ENCODE data around the gene SARS2.

Gene SARS2

DNA sequence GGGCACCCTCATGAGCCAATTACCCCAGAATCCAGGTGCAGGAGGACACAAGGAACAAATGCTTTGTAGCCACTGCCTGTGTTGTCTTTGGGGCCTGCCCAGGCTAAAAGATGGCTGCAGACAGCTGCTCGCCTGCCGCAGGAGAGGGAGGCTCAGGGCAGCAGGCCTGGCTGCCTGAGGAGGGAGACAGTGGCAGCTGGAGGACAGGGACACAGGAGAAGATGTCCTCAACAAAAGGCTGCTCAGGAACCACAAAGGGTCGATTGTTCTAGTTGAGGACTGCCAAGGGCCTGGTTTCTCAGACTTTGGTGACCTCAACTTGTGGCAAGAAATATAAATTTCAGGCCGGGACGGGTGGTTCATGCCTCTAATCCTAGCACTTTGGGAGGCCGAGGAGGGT lies 38.8 kb downstream of the SARS2 start:
- Histone ChIP-seq H3K4me2 (ENCODE audit: low read depth, low read length, poor library complexity, severe bottlenecking) (no peak overlapping the region), H3K9ac (ENCODE audit: low read length) (no peak overlapping the region), H3K79me2 (ENCODE audit: insufficient read depth, low read length) (no peaks in the 10 kb centered on the region), H3K27ac (ENCODE audit: low read depth, low read length) (no peak overlapping the region), H3K4me3 (ENCODE audit: insufficient read depth, low read length, poor library complexity, severe bottlenecking) (no peak overlapping the region), H3K9me3 (ENCODE audit: insufficient read depth, low read length) (no peaks in the 10 kb centered on the region), H4K20me1 (ENCODE audit: low read depth, low read length) (no peaks in the 10 kb centered on the region), H2AFZ (ENCODE audit: low read depth, low read length, severe bottlenecking) (no peak overlapping the region), H3F3A (ENCODE audit: insufficient read depth) (no peaks in the 10 kb centered on the region), H3K9me2 (replicated peaks; ENCODE audit: insufficient read depth, low read length) (no peaks in the 10 kb centered on the region), H3K36me3 (ENCODE audit: low read length) (no peaks in the 10 kb centered on the region), H3K27me3 (ENCODE audit: low read length) (no peaks in the 10 kb centered on the region)
- no peak for TF ChIP-seq EZH2phosphoT487 (conservative IDR thresholded peaks at IDR 0.05; ENCODE audit: low read length)
- TF ChIP-seq, protein P1, sequence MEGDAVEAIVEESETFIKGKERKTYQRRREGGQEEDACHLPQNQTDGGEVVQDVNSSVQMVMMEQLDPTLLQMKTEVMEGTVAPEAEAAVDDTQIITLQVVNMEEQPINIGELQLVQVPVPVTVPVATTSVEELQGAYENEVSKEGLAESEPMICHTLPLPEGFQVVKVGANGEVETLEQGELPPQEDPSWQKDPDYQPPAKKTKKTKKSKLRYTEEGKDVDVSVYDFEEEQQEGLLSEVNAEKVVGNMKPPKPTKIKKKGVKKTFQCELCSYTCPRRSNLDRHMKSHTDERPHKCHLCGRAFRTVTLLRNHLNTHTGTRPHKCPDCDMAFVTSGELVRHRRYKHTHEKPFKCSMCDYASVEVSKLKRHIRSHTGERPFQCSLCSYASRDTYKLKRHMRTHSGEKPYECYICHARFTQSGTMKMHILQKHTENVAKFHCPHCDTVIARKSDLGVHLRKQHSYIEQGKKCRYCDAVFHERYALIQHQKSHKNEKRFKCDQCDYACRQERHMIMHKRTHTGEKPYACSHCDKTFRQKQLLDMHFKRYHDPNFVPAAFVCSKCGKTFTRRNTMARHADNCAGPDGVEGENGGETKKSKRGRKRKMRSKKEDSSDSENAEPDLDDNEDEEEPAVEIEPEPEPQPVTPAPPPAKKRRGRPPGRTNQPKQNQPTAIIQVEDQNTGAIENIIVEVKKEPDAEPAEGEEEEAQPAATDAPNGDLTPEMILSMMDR (IDR thresholded peaks at IDR 0.05; ENCODE audit: insufficient read depth, low read length, poor library complexity, severe bottlenecking) = no peak

DNA sequence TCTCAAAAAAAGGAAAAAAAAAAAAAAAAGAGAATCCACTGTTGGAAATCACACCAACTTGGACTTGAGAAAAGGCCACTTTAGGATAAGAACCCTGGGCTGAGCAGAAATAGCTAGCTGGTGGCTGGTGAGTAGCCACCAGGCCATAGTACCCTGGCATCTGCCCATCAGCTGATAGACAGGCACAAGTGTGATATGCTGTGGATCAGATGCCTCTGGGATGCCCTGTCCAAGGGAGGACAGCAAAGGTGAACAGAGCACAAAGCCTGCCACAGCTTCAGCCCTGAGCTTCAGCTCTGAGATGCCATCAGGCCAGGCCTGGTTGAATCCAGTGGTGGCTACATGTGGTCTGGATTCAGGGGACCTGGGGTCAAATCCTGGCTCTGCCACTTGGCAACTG lies 39.9 kb downstream of the SARS2 start:
- no peak overlapping the region for H2AFZ ChIP-seq (ENCODE audit: low read depth, low read length, severe bottlenecking)
- H3K4me3 ChIP-seq (ENCODE audit: insufficient read depth, low read length, poor library complexity, severe bottlenecking) = no peak overlapping the region
- no peaks in the 10 kb centered on the region for H3F3A ChIP-seq (ENCODE audit: insufficient read depth)
- H3K4me2 ChIP-seq (ENCODE audit: low read depth, low read length, poor library complexity, severe bottlenecking) = no peak overlapping the region
- H3K9me2 ChIP-seq (replicated peaks; ENCODE audit: insufficient read depth, low read length) = no peaks in the 10 kb centered on the region
- H3K27ac ChIP-seq (ENCODE audit: low read depth, low read length) = no peak overlapping the region
- H3K9me3 ChIP-seq (ENCODE audit: insufficient read depth, low read length) = no peaks in the 10 kb centered on the region
- no peak overlapping the region for H3K9ac ChIP-seq (ENCODE audit: low read length)
- no peaks in the 10 kb centered on the region for H4K20me1 ChIP-seq (ENCODE audit: low read depth, low read length)
- H3K36me3 ChIP-seq (ENCODE audit: low read length) = no peaks in the 10 kb centered on the region
- H3K27me3 ChIP-seq (ENCODE audit: low read length) = no peaks in the 10 kb centered on the region
- TF ChIP-seq, protein P1 (IDR thresholded peaks at IDR 0.05; ENCODE audit: insufficient read depth, low read length, poor library complexity, severe bottlenecking) = no peak
- no peak for TF ChIP-seq EZH2phosphoT487 (conservative IDR thresholded peaks at IDR 0.05; ENCODE audit: low read length)
- no peaks in the 10 kb centered on the region for H3K79me2 ChIP-seq (ENCODE audit: insufficient read depth, low read length)

- Histone ChIP-seq H3K4me2 (ENCODE audit: low read depth, low read length, poor library complexity, severe bottlenecking) (no peak overlapping the region), H3K27ac (ENCODE audit: low read depth, low read length) (no peak overlapping the region), H3K9me3 (ENCODE audit: insufficient read depth, low read length) (no peaks in the 10 kb centered on the region), H2AFZ (ENCODE audit: low read depth, low read length, severe bottlenecking) (no peak overlapping the region), H3K4me3 (ENCODE audit: insufficient read depth, low read length, poor library complexity, severe bottlenecking) (no peak overlapping the region), H3F3A (ENCODE audit: insufficient read depth) (no peaks in the 10 kb centered on the region), H3K9ac (ENCODE audit: low read length) (no peak overlapping the region), H3K79me2 (ENCODE audit: insufficient read depth, low read length) (no peaks in the 10 kb centered on the region), H3K36me3 (ENCODE audit: low read length) (no peaks in the 10 kb centered on the region), H3K27me3 (ENCODE audit: low read length) (no peaks in the 10 kb centered on the region), H4K20me1 (ENCODE audit: low read depth, low read length) (no peaks in the 10 kb centered on the region), H3K9me2 (replicated peaks; ENCODE audit: insufficient read depth, low read length) (no peaks in the 10 kb centered on the region)
- TF ChIP-seq EZH2phosphoT487 (conservative IDR thresholded peaks at IDR 0.05; ENCODE audit: low read length) = no peak
- TF ChIP-seq, protein P1 (IDR thresholded peaks at IDR 0.05; ENCODE audit: insufficient read depth, low read length, poor library complexity, severe bottlenecking) = no peak
These were observed 40.8 kb downstream of the SARS2 start for GRCh38 chr19:38889803-38890202.
